PC-9 (cell line): ENCODE results near the gene CEP55.

ENCODE experiments used
- CTCF ChIP-seq: fragments of 200-600 bp; sonication (generic); conservative IDR thresholded peaks from 2 replicates; pipeline ENCODE4 v1.6.1; 2017; ENCODE audit warnings: mixed run types, antibody characterized with exemption, mild to moderate bottlenecking, moderate library complexity
- EZH2 ChIP-seq: fragments of 200-600 bp; sonication (generic); IDR thresholded peaks from 2 replicates; pipeline ENCODE4 v1.8.0; 2017; ENCODE audit warnings: antibody characterized with exemption, low read depth

- TF ChIP-seq CTCF, result no peak
- TF ChIP-seq EZH2, result no peak
These were observed 1.8 kb downstream of the CEP55 start for GRCh38 chr10:93498166-93498565.
